DOHH2 (cell line): ENCODE measurements around the gene RPL19.

Experiments used
- H3F3A ChIP-seq: fragments of 200-600 bp; sonication (generic), shearing (Covaris generic); 2 replicates; pipeline ENCODE4 v1.6.0; 2016; ENCODE audit warnings: antibody characterized with exemption, mild to moderate bottlenecking; ENCODE audit not compliant: control insufficient read depth, insufficient read depth
- H3K27ac ChIP-seq: fragments of 200-600 bp; sonication (generic); 2 replicates; pipeline ENCODE4 v1.5.1; 2014; ENCODE audit warnings: low read depth, mild to moderate bottlenecking, low read length, moderate library complexity
- H3K27me3 ChIP-seq: fragments of 200-600 bp; sonication (generic); 2 replicates; pipeline ENCODE4 v1.6.1; 2014; ENCODE audit warnings: mild to moderate bottlenecking, low read length, mixed read lengths; ENCODE audit not compliant: control insufficient read depth
- H3K36me3 ChIP-seq: fragments of 200-600 bp; sonication (generic); 2 replicates; pipeline ENCODE4 v1.6.1; 2014; ENCODE audit warnings: mild to moderate bottlenecking, low read length, moderate library complexity, mixed read lengths; ENCODE audit not compliant: control insufficient read depth
- H3K4me1 ChIP-seq: fragments of 200-600 bp; sonication (generic); 2 replicates; pipeline ENCODE4 v1.6.1; 2014; ENCODE audit warnings: mild to moderate bottlenecking, low read length, mixed read lengths; ENCODE audit not compliant: control insufficient read depth
- H3K4me2 ChIP-seq: fragments of 200-600 bp; sonication (generic); 2 replicates; pipeline ENCODE4 v1.6.0; 2014; ENCODE audit warnings: mild to moderate bottlenecking, low read length, moderate library complexity
- H3K4me3 ChIP-seq: fragments of 200-600 bp; sonication (generic); 2 replicates; pipeline ENCODE4 v1.5.1; 2014; ENCODE audit warnings: mild to moderate bottlenecking, low read length, mixed read lengths
- H3K79me2 ChIP-seq: fragments of 200-600 bp; sonication (generic); 2 replicates; pipeline ENCODE4 v1.6.1; 2014; ENCODE audit warnings: mild to moderate bottlenecking, low read length, mixed read lengths; ENCODE audit not compliant: control insufficient read depth
- H3K9me2 ChIP-seq: fragments of 200-600 bp; sonication (generic); replicated peaks from 2 replicates; pipeline ENCODE4 v1.6.1; 2014; ENCODE audit warnings: mild to moderate bottlenecking, low read length, mixed read lengths; ENCODE audit not compliant: control insufficient read depth
- H3K9me3 ChIP-seq: fragments of 200-600 bp; sonication (generic); 2 replicates; pipeline ENCODE4 v1.6.1; 2014; ENCODE audit warnings: antibody characterized with exemption, low read length, mixed read lengths; ENCODE audit not compliant: control insufficient read depth, insufficient read depth
- H4K20me1 ChIP-seq: fragments of 200-600 bp; sonication (generic); 2 replicates; pipeline ENCODE4 v1.6.0; 2014; ENCODE audit warnings: low read depth, mild to moderate bottlenecking, antibody characterized with exemption, low read length, moderate library complexity; ENCODE audit not compliant: control insufficient read depth, insufficient read depth
- CTCF ChIP-seq: fragments of 200-600 bp; sonication (generic); IDR thresholded peaks from one replicate; pipeline ENCODE4 v1.5.1; 2014; ENCODE audit warnings: antibody characterized with exemption, mild to moderate bottlenecking, low read depth, low read length; ENCODE audit not compliant: poor library complexity, severe bottlenecking
- EZH2phosphoT487 ChIP-seq: fragments of 200-600 bp; sonication (generic); IDR thresholded peaks from 2 replicates; pipeline ENCODE4 v1.6.1; 2017; ENCODE audit warnings: borderline replicate concordance, mild to moderate bottlenecking, antibody characterized with exemption, low read length, moderate library complexity, mixed read lengths

The RPL19 gene

DNA sequence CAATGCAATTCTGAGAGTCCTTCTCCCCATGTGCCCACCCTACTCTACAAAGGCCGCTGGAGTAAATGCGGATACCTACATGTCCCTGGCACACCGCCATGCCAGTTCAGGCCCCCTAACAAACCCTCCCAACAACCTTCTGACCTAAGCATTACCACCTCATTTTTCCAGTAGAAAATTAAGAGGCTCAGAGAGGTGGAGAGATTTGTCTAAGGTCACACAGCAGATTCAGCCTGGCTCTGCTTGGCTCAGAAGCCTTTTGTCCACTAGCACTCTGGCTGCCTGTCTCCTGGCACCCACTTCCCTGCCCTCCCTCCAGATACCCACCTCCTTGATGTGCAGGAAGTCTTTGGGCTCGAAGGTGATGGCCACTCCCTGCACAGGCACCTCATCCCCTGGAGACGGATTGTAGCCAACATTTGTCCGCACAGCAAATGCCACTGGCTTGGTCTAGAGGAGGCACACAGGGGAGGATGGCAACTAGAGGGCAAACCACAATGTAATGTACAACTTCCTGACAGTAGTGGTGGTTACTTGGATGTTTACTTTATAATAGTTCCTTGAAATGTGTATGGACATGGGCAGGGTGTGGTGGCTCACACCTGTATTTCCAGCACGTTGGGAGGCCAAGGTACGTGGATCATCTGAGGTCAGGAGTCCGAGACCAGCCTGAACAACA, 12.8 kb upstream of the RPL19 start:
- H3K79me2 ChIP-seq, result no peaks in the 10 kb centered on the region
- no peaks in the 10 kb centered on the region for H3K27me3 ChIP-seq
- no peaks in the 10 kb centered on the region for H4K20me1 ChIP-seq
- H3K4me1 ChIP-seq, result no peaks in the 10 kb centered on the region
- H3K4me2 ChIP-seq, result no peak overlapping the region
- H3K9me3 ChIP-seq, result no peaks in the 10 kb centered on the region
- H3K9me2 ChIP-seq, result no peaks in the 10 kb centered on the region
- H3K4me3 ChIP-seq, result no peak overlapping the region
- H3F3A ChIP-seq, result no peaks in the 10 kb centered on the region
- H3K36me3 ChIP-seq, result peaks cover 70% of the 10 kb centered on the region
- TF ChIP-seq CTCF, result no peak
- TF ChIP-seq EZH2phosphoT487, result no peak
- no peak overlapping the region for H3K27ac ChIP-seq

DNA sequence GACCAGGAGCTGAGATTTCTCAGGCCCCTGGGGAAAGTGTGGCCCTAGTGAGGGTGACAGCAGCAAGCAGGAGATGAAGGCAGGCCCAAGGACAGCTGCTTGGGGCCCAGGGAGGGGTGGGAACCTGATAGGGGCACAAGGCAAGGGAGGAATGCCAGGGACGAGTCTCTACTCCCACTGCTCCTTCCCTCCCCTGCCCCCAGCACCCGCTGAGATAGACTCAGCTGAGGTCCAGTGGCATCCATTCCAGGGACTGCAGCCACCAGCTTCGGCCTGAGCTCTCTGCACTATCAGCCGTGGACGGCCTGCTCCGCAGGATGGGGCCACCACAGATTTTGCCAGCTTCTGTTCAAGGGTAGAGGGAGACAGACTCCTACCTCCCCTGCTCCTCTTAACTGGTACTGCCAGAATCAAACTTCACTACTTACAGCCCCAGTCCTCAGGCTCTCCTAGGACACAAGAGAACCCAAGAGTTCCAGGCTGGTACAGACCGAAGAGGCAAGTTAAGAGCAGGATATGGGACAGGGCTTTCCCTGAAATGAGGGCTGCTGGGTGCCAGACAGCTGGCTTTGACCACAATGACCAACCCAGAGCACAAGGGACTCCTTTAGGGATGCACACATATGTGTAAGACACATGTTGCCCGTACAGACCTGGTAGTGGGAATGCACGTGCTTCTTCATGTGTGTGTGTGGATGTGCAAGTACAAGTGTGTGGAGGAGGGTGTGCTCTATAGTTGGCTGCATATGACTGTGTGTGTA, 8.2 kb upstream of the RPL19 start:
- H4K20me1 ChIP-seq, result peaks cover 5% of the 10 kb centered on the region; the same call in 1 of the 2 replicates
- H3K36me3 ChIP-seq, result peaks cover 67% of the 10 kb centered on the region
- H3K27ac ChIP-seq, result no peak overlapping the region
- H3K4me3 ChIP-seq, result no peak overlapping the region
- no peaks in the 10 kb centered on the region for H3K27me3 ChIP-seq
- no peak for TF ChIP-seq EZH2phosphoT487
- TF ChIP-seq CTCF, result no peak
- H3K9me3 ChIP-seq, result no peaks in the 10 kb centered on the region
- H3K9me2 ChIP-seq, result no peaks in the 10 kb centered on the region
- H3K79me2 ChIP-seq, result peaks cover 23% of the 10 kb centered on the region
- peaks cover 16% of the 10 kb centered on the region for H3K4me1 ChIP-seq
- H3F3A ChIP-seq, result no peaks in the 10 kb centered on the region
- H3K4me2 ChIP-seq, result no peak overlapping the region

GRCh38 chr17:39192901-39193300, 7.2 kb upstream of the RPL19 start:
- no peaks in the 10 kb centered on the region for H3K9me2 ChIP-seq
- peaks cover 61% of the 10 kb centered on the region for H3K36me3 ChIP-seq
- no peak overlapping the region for H3K4me2 ChIP-seq
- H3K27me3 ChIP-seq, result no peaks in the 10 kb centered on the region
- peaks cover 18% of the 10 kb centered on the region for H3K4me1 ChIP-seq
- H3K79me2 ChIP-seq, result peaks cover 28% of the 10 kb centered on the region
- TF ChIP-seq EZH2phosphoT487 (no peak), CTCF (no peak)
- peaks cover 5% of the 10 kb centered on the region; the same call in 1 of the 2 replicates for H4K20me1 ChIP-seq
- no peaks in the 10 kb centered on the region for H3K9me3 ChIP-seq
- no peak overlapping the region for H3K27ac ChIP-seq
- H3K4me3 ChIP-seq, result no peak overlapping the region
- H3F3A ChIP-seq, result no peaks in the 10 kb centered on the region
